ENCODE data around the gene WDR53. TPM values are rescaled to one million over a fixed set of nuclear protein-coding genes. Genes with fewer than 3 reads are reported as not detected.

The WDR53 gene
- total and polyA plus RNA-seq, 9 of the 15 experiments (the other 6 are each of a cell fraction or from before 2014, with no cell fraction given) = 13.0 to 34.5 (median 20.9) TPM

GRCh38 chr3:196517162-196517800, 51.1 kb downstream of the WDR53 start (continued):
- TF ChIP-seq REST (IDR thresholded peaks at IDR 0.05; ENCODE audit: borderline replicate concordance) = peak; percentile 63; the same call in 1 of the 2 replicates
- TF ChIP-seq REST (CRISPR knock-in tag; IDR thresholded peaks at IDR 0.05; ENCODE audit: low read depth) = no peak
- no peak for TF ChIP-seq SRSF9 (IDR thresholded peaks at IDR 0.05; ENCODE audit: borderline replicate concordance, low read depth, low read length)
- no peak for TF ChIP-seq ARID3B (CRISPR knock-in tag; IDR thresholded peaks at IDR 0.05; ENCODE audit: borderline replicate concordance)
- no peak for TF ChIP-seq YBX1 (IDR thresholded peaks at IDR 0.05)
- no peak for TF ChIP-seq ZHX1 (conservative IDR thresholded peaks at IDR 0.05; ENCODE audit: low read length)
- no peak for TF ChIP-seq MTA2 (IDR thresholded peaks at IDR 0.05; ENCODE audit: low read depth)
- TF ChIP-seq NCOA1 (IDR thresholded peaks at IDR 0.05; ENCODE audit: low read depth) = no peak
- TF ChIP-seq ATF1 (CRISPR knock-in tag; IDR thresholded peaks at IDR 0.05) = no peak
- TF ChIP-seq ATF1 (tag; IDR thresholded peaks at IDR 0.05) = no peak
- TF ChIP-seq NFXL1 (CRISPR knock-in tag; IDR thresholded peaks at IDR 0.05) = no peak
- no peak for TF ChIP-seq ZNF197 (CRISPR knock-in tag; IDR thresholded peaks at IDR 0.05; ENCODE audit: low read depth)
- TF ChIP-seq ZNF398 (CRISPR knock-in tag; IDR thresholded peaks at IDR 0.05) = no peak
- TF ChIP-seq TOE1 (IDR thresholded peaks at IDR 0.05; ENCODE audit: borderline replicate concordance) = peak; percentile 24; the same call in 1 of the 2 replicates
- no peak for TF ChIP-seq TOE1 (CRISPR knock-in tag; IDR thresholded peaks at IDR 0.05; ENCODE audit: borderline replicate concordance, low read depth)
